Measurements from ENCODE around the gene MED17.

- TF ChIP-seq, protein P1, sequence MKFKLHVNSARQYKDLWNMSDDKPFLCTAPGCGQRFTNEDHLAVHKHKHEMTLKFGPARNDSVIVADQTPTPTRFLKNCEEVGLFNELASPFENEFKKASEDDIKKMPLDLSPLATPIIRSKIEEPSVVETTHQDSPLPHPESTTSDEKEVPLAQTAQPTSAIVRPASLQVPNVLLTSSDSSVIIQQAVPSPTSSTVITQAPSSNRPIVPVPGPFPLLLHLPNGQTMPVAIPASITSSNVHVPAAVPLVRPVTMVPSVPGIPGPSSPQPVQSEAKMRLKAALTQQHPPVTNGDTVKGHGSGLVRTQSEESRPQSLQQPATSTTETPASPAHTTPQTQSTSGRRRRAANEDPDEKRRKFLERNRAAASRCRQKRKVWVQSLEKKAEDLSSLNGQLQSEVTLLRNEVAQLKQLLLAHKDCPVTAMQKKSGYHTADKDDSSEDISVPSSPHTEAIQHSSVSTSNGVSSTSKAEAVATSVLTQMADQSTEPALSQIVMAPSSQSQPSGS (IDR thresholded peaks at IDR 0.05; ENCODE audit: low read length), result no peak
- TF ChIP-seq JUNB (IDR thresholded peaks at IDR 0.05) (no peak), HDGF (IDR thresholded peaks at IDR 0.05) (no peak), YY1 (IDR thresholded peaks at IDR 0.05; ENCODE audit: low read depth, low read length) (no peak)
- TF ChIP-seq, protein P2, sequence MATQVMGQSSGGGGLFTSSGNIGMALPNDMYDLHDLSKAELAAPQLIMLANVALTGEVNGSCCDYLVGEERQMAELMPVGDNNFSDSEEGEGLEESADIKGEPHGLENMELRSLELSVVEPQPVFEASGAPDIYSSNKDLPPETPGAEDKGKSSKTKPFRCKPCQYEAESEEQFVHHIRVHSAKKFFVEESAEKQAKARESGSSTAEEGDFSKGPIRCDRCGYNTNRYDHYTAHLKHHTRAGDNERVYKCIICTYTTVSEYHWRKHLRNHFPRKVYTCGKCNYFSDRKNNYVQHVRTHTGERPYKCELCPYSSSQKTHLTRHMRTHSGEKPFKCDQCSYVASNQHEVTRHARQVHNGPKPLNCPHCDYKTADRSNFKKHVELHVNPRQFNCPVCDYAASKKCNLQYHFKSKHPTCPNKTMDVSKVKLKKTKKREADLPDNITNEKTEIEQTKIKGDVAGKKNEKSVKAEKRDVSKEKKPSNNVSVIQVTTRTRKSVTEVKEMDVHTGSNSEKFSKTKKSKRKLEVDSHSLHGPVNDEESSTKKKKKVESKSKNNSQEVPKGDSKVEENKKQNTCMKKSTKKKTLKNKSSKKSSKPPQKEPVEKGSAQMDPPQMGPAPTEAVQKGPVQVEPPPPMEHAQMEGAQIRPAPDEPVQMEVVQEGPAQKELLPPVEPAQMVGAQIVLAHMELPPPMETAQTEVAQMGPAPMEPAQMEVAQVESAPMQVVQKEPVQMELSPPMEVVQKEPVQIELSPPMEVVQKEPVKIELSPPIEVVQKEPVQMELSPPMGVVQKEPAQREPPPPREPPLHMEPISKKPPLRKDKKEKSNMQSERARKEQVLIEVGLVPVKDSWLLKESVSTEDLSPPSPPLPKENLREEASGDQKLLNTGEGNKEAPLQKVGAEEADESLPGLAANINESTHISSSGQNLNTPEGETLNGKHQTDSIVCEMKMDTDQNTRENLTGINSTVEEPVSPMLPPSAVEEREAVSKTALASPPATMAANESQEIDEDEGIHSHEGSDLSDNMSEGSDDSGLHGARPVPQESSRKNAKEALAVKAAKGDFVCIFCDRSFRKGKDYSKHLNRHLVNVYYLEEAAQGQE (IDR thresholded peaks at IDR 0.05; ENCODE audit: low read depth, low read length), result no peak
- TF ChIP-seq, protein P3, sequence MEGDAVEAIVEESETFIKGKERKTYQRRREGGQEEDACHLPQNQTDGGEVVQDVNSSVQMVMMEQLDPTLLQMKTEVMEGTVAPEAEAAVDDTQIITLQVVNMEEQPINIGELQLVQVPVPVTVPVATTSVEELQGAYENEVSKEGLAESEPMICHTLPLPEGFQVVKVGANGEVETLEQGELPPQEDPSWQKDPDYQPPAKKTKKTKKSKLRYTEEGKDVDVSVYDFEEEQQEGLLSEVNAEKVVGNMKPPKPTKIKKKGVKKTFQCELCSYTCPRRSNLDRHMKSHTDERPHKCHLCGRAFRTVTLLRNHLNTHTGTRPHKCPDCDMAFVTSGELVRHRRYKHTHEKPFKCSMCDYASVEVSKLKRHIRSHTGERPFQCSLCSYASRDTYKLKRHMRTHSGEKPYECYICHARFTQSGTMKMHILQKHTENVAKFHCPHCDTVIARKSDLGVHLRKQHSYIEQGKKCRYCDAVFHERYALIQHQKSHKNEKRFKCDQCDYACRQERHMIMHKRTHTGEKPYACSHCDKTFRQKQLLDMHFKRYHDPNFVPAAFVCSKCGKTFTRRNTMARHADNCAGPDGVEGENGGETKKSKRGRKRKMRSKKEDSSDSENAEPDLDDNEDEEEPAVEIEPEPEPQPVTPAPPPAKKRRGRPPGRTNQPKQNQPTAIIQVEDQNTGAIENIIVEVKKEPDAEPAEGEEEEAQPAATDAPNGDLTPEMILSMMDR (IDR thresholded peaks at IDR 0.05 in 2 of 3, conservative IDR thresholded peaks at IDR 0.05 in 1 of 3; ENCODE audit: control insufficient read depth in 2 of 3, extremely low read depth in 1 of 3, insufficient read depth in 1 of 3, low read depth in 3 of 3, low read length in 3 of 3), result no peak
- TF ChIP-seq, protein P4, sequence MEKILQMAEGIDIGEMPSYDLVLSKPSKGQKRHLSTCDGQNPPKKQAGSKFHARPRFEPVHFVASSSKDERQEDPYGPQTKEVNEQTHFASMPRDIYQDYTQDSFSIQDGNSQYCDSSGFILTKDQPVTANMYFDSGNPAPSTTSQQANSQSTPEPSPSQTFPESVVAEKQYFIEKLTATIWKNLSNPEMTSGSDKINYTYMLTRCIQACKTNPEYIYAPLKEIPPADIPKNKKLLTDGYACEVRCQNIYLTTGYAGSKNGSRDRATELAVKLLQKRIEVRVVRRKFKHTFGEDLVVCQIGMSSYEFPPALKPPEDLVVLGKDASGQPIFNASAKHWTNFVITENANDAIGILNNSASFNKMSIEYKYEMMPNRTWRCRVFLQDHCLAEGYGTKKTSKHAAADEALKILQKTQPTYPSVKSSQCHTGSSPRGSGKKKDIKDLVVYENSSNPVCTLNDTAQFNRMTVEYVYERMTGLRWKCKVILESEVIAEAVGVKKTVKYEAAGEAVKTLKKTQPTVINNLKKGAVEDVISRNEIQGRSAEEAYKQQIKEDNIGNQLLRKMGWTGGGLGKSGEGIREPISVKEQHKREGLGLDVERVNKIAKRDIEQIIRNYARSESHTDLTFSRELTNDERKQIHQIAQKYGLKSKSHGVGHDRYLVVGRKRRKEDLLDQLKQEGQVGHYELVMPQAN (conservative IDR thresholded peaks at IDR 0.05), result no peak
These were observed 45.4 kb upstream of the MED17 start for GRCh38 chr11:93738647-93739081.

Measured in GM12878 (cell line).